H1 (cell line): ENCODE measurements around the gene PAXIP1. TPM values are rescaled to one million over a fixed set of nuclear protein-coding genes. Genes with fewer than 3 reads are reported as not detected.
A peak's percentile ranks its signal among the peaks of the same experiment; 100 is the strongest.

ENCODE experiments used
- CTCF ChIA-PET: fragments of 300-600 bp; sonication (Branson Sonifier 250); formaldehyde crosslinking; loops from one replicate; lab custom pipeline; 2021; ENCODE audit not compliant: partially characterized antibody; lab: Charles Lee
- POLR2A ChIA-PET: fragments of 300-600 bp; sonication (Branson Sonifier 250); formaldehyde crosslinking; loops from one replicate; lab custom pipeline; 2021; ENCODE audit warnings: inconsistent platforms; ENCODE audit not compliant: partially characterized antibody; lab: Charles Lee
- DNase-seq, 2 experiments: peaks; one replicate each; pipeline versions ENCODE4 v3.0.0 to v3.0.0-alpha.2; 2010 to 2022; ENCODE audit warnings: low spot score in 2 of 2, low read depth in 1 of 2, mixed read lengths in 1 of 2
- FAIRE-seq: peaks from 2 replicates; lab custom pipeline; 2011; peaks lifted over from hg19 to GRCh38; lab: Jason Lieb, UNC
- H2AFZ ChIP-seq: 2 replicates; pipeline ENCODE4 v1.8.1; 2012; ENCODE audit warnings: low read length, inconsistent platforms
- H2AK5ac ChIP-seq: 2 replicates; pipeline ENCODE4 v1.6.1; 2013; ENCODE audit warnings: low read depth, low read length
- H2BK120ac ChIP-seq: replicated peaks from 2 replicates; pipeline ENCODE3; 2013; ENCODE audit warnings: low read depth, low read length, inconsistent platforms
- H2BK12ac ChIP-seq: 2 replicates; pipeline ENCODE4 v1.6.1; 2013; ENCODE audit warnings: low read depth, low read length
- H2BK15ac ChIP-seq: 2 replicates; pipeline ENCODE4 v1.6.1; 2013; ENCODE audit warnings: low read length
- H2BK20ac ChIP-seq: 2 replicates; pipeline ENCODE4 v1.6.1; 2013; ENCODE audit warnings: low read length
- H2BK5ac ChIP-seq: 2 replicates; pipeline ENCODE4 v1.6.1; 2013; ENCODE audit warnings: low read depth, low read length
- H3K14ac ChIP-seq: 2 replicates; pipeline ENCODE4 v1.6.1; 2013; ENCODE audit warnings: inconsistent platforms; ENCODE audit not compliant: insufficient read length
- H3K18ac ChIP-seq: 2 replicates; pipeline ENCODE4 v1.6.1; 2013; ENCODE audit warnings: low read length; ENCODE audit errors: extremely low read depth
- H3K23ac ChIP-seq: 2 replicates; pipeline ENCODE4 v1.6.1; 2013; ENCODE audit warnings: inconsistent platforms; ENCODE audit not compliant: insufficient read length
- H3K23me2 ChIP-seq: 2 replicates; pipeline ENCODE4 v1.6.1; 2013; ENCODE audit warnings: low read depth, low read length
- H3K27ac ChIP-seq: 2 replicates; pipeline ENCODE4 v1.6.1; 2011; ENCODE audit warnings: low read depth, low read length, inconsistent platforms
- H3K27me3 ChIP-seq, 4 experiments: replicated peaks in 1 of 4; 1 replicate in 1 of 4; 2 replicates in 3 of 4; pipeline versions ENCODE4 v1.6.1 to v1.8.1; 2011 to 2013; ENCODE audit warnings: low read length in 3 of 4, mild to moderate bottlenecking in 3 of 4, inconsistent platforms in 2 of 4, mixed read lengths in 2 of 4, moderate library complexity in 1 of 4; ENCODE audit not compliant: control insufficient read depth in 3 of 4, insufficient read depth in 3 of 4; ENCODE audit errors: extremely low read depth in 1 of 4
- H3K36me3 ChIP-seq, 4 experiments: 2 replicates each; pipeline versions ENCODE4 v1.6.1 to v1.8.1; 2011 to 2013; ENCODE audit warnings: mild to moderate bottlenecking in 4 of 4, low read length in 3 of 4, moderate library complexity in 2 of 4, control low read depth in 1 of 4, inconsistent platforms in 1 of 4; ENCODE audit not compliant: insufficient read depth in 4 of 4, control insufficient read depth in 2 of 4
- H3K4ac ChIP-seq: replicated peaks from 2 replicates; pipeline ENCODE3; 2013; ENCODE audit warnings: low read length, low read depth, mixed read lengths, inconsistent platforms; ENCODE audit not compliant: insufficient read length
- H3K4me1 ChIP-seq, 4 experiments: replicated peaks in 1 of 4; 1 replicate in 1 of 4; 2 replicates in 3 of 4; pipeline versions ENCODE4 v1.6.1 to v1.8.1; 2011 to 2013; ENCODE audit warnings: low read length in 3 of 4, inconsistent platforms in 2 of 4, mixed read lengths in 1 of 4; ENCODE audit not compliant: insufficient read depth in 4 of 4, control insufficient read depth in 3 of 4
- H3K4me2 ChIP-seq, 2 experiments: 2 replicates each; pipeline versions ENCODE4 v1.6.1 to v1.8.1; 2011 to 2013; ENCODE audit warnings: low read depth in 2 of 2, low read length in 2 of 2, control low read depth in 1 of 2, inconsistent platforms in 1 of 2, mild to moderate bottlenecking in 1 of 2; ENCODE audit not compliant: insufficient read depth in 1 of 2
- H3K4me3 ChIP-seq, 4 experiments: fragments of 200-600, 300-600 bp in 1 of 4; sonication (generic), shearing (Covaris generic), sonication (Bioruptor Twin) in 1 of 4; 2 replicates each; pipeline versions ENCODE4 v1.5.1 to v1.8.1; 2011 to 2016; ENCODE audit warnings: low read length in 4 of 4, low read depth in 3 of 4, control low read depth in 2 of 4, inconsistent platforms in 2 of 4, mild to moderate bottlenecking in 2 of 4, mixed read lengths in 1 of 4, moderate library complexity in 1 of 4; ENCODE audit not compliant: insufficient read depth in 2 of 4; ENCODE audit errors: extremely low read depth in 1 of 4
- H3K56ac ChIP-seq: replicated peaks from 2 replicates; pipeline ENCODE3; 2013; ENCODE audit warnings: low read depth, mild to moderate bottlenecking, mixed read lengths, low read length, inconsistent platforms; ENCODE audit not compliant: insufficient read length
- H3K79me1 ChIP-seq: 2 replicates; pipeline ENCODE4 v1.6.1; 2013; ENCODE audit warnings: low read depth, low read length, control low read depth
- H3K79me2 ChIP-seq, 2 experiments: 2 replicates each; pipeline versions ENCODE4 v1.6.1 to v1.8.1; 2012 to 2013; ENCODE audit warnings: low read length in 2 of 2, mild to moderate bottlenecking in 2 of 2, inconsistent platforms in 1 of 2; ENCODE audit not compliant: insufficient read depth in 2 of 2, control insufficient read depth in 1 of 2
- H3K9ac ChIP-seq, 4 experiments: replicated peaks in 1 of 4; 1 replicate in 1 of 4; 2 replicates in 3 of 4; pipeline versions ENCODE4 v1.6.1 to v1.8.1; 2011 to 2013; ENCODE audit warnings: low read depth in 3 of 4, low read length in 3 of 4, control low read depth in 2 of 4, mild to moderate bottlenecking in 2 of 4, moderate library complexity in 2 of 4, inconsistent platforms in 1 of 4; ENCODE audit errors: extremely low read depth in 1 of 4
- H3K9me3 ChIP-seq, 2 experiments: 2 replicates each; pipeline versions ENCODE4 v1.6.1 to v1.8.1; 2012 to 2013; ENCODE audit warnings: mild to moderate bottlenecking in 2 of 2, moderate library complexity in 2 of 2, control low read depth in 1 of 2, inconsistent platforms in 1 of 2, low read depth in 1 of 2, low read length in 1 of 2, mixed read lengths in 1 of 2; ENCODE audit not compliant: insufficient read depth in 2 of 2
- H4K20me1 ChIP-seq, 2 experiments: replicated peaks in 1 of 2; 2 replicates each; pipeline versions ENCODE3 to v1.8.1; 2011 to 2013; ENCODE audit warnings: inconsistent platforms in 2 of 2, low read length in 2 of 2, mild to moderate bottlenecking in 1 of 2; ENCODE audit not compliant: insufficient read depth in 2 of 2, control insufficient read depth in 1 of 2
- H4K5ac ChIP-seq: 2 replicates; pipeline ENCODE4 v1.6.1; 2013; ENCODE audit warnings: low read length, low read depth, mixed read lengths, inconsistent platforms; ENCODE audit not compliant: insufficient read length
- H4K8ac ChIP-seq: 2 replicates; pipeline ENCODE4 v1.8.0; 2013; ENCODE audit warnings: mild to moderate bottlenecking, moderate library complexity, low read length, inconsistent platforms; ENCODE audit not compliant: insufficient read depth; ENCODE audit errors: extremely low read depth
- H4K91ac ChIP-seq: replicated peaks from 2 replicates; pipeline ENCODE3; 2013; ENCODE audit warnings: low read length, mixed read lengths, inconsistent platforms; ENCODE audit not compliant: insufficient read length
- CTCF ChIP-seq, 3 experiments: IDR thresholded peaks; 1 replicate in 2 of 3; 2 replicates in 1 of 3; pipeline versions ENCODE4 v1.5.1 to v1.6.1; 2011; ENCODE audit warnings: low read length in 3 of 3, mild to moderate bottlenecking in 3 of 3, inconsistent platforms in 2 of 3, low read depth in 1 of 3, moderate library complexity in 1 of 3; ENCODE audit not compliant: insufficient read depth in 1 of 3; ENCODE audit errors: control extremely low read depth in 1 of 3
- EZH2 ChIP-seq: fragments of 200-600 bp; sonication (generic); IDR thresholded peaks from 2 replicates; pipeline ENCODE4 v1.7.1; 2012; ENCODE audit warnings: low read depth, mild to moderate bottlenecking, moderate library complexity, low read length, inconsistent platforms; ENCODE audit not compliant: severe bottlenecking
- RAD21 ChIP-seq, 2 experiments: IDR thresholded peaks in 1 of 2; conservative IDR thresholded peaks in 1 of 2; 2 replicates each; pipeline ENCODE4 v1.6.1; 2011; ENCODE audit warnings: low read depth in 2 of 2, low read length in 2 of 2, improper control_type of control experiment in 1 of 2, inconsistent platforms in 1 of 2, mild to moderate bottlenecking in 1 of 2, moderate library complexity in 1 of 2
- WGBS, 2 experiments: shearing (Covaris generic) in 1 of 2; methylation state at CpG; one replicate each; pipeline versions ENCODE4 v1.1.6 to v1.1.7; 2013 to 2015; ENCODE audit warnings: low lambda C conversion rate in 2 of 2, mixed read lengths in 2 of 2, inconsistent platforms in 1 of 2, low coverage in 1 of 2, missing lambda C conversion rate in 1 of 2; ENCODE audit not compliant: insufficient replicate concordance in 2 of 2, insufficient coverage in 1 of 2, insufficient read length in 1 of 2; ENCODE audit errors: extremely low coverage in 1 of 2, missing lambda C conversion rate in 1 of 2; 5-methylcytosine and 5-hydroxymethylcytosine counted together
- polyA plus RNA-seq, 7 experiments: library from polyadenylated mRNA; depleted of rRNA in 3 of 7; stranded (reverse) in 5 of 7; unstranded in 2 of 7; fragments of >200 nt in 5 of 7; fragments of 200-250 nt in 2 of 7; gene quantifications; 1 replicate in 5 of 7; 2 replicates in 1 of 7; 4 replicates in 1 of 7; pipeline versions ENCODE4 v1.2.1 to v1.2.3, GENCODE V29; 2011 to 2013; ENCODE audit warnings: missing spikeins in 2 of 7, mixed read lengths in 2 of 7
- total RNA-seq: library from RNA; stranded (reverse); fragmentation: NEBNext Ultra II Directional; extraction: Animal tissue kit (Norgen Biotek cat#: 25700); gene quantifications from 2 replicates; pipeline ENCODE4 v1.2.1, GENCODE V29; 2021

PAXIP1 gene
- total and polyA plus RNA-seq, 2 of the 8 experiments (the other 6 are each of a cell fraction or from before 2014, with no cell fraction given), result 32.4 to 32.8 TPM

DNA sequence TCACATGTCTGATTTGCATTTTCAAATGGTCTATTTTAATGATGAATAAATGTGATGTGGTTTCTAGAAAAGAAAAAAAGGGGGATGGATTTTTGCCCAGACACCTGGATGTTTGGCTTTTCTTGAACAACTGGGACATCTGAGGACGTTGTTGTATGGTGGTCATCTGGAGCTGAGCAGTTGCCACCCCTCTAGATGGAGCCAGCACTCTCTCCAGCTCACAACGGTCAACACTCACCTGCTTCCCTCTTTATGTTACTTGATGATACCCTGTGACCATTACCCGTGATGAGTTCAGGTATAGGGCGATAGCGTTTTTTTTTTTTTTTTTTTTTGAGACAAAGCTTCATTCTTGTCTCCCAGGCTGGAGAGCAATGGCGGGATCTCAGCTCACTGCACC lies 30.1 kb upstream of the PAXIP1 start:
- Histone ChIP-seq H3K4me1 (no peaks in the 10 kb centered on the region), H3K4me3 (no peak overlapping the region), H4K91ac (no peak overlapping the region), H3K14ac (no peak overlapping the region), H3K4me2 (no peak overlapping the region), H3K18ac (no peak overlapping the region), H2AK5ac (no peak overlapping the region), H2BK5ac (no peak overlapping the region), H3K36me3 (no peaks in the 10 kb centered on the region), H2BK12ac (no peak overlapping the region; the same call in 1 of the 2 replicates), H3K9ac (no peak overlapping the region), H2BK120ac (no peak overlapping the region), H2AFZ (no peak overlapping the region), H3K9me3 (no peaks in the 10 kb centered on the region; a peak in 1 of 4 replicates), H4K20me1 (no peaks in the 10 kb centered on the region), H3K27ac (no peak overlapping the region), H3K79me2 (no peaks in the 10 kb centered on the region), H3K79me1 (no peaks in the 10 kb centered on the region), H3K27me3 (no peaks in the 10 kb centered on the region), H4K8ac (no peak overlapping the region; the same call in 1 of the 2 replicates), H3K23ac (no peak overlapping the region), H3K23me2 (no peaks in the 10 kb centered on the region), H3K56ac (no peak overlapping the region), H2BK15ac (no peak overlapping the region), H2BK20ac (no peak overlapping the region), H3K4ac (no peak overlapping the region), H4K5ac (no peak overlapping the region)
- ChIA-PET POLR2A (no interaction called here), CTCF (interaction anchor here (0.6 to 1.2 kb wide), 4 partner anchors 37 to 232 kb away, joined by 3 to 6 read pairs (median 4); partner anchors contain the start of gene HTR5A)
- no peak for DNase-seq
- TF ChIP-seq EZH2 (no peak), RAD21 (IDR thresholded peaks at IDR 0.05 in 1 of 2, conservative IDR thresholded peaks at IDR 0.05 in 1 of 2; ENCODE audit: low read depth in 2 of 2, low read length in 2 of 2) (peak; percentile 42 to 52), CTCF (IDR thresholded peaks at IDR 0.05; ENCODE audit: control extremely low read depth in 1 of 3, insufficient read depth in 1 of 3, low read depth in 1 of 3, low read length in 3 of 3) (peak in 2 of 3 experiments; percentile 12 to 20; a peak in 2 of 4 replicates)
- no peak for FAIRE-seq
- WGBS, 2 experiments, result 69% methylated on average over 3 of the region's 6 CpGs; no CpG with 5 or more reads in 1 of the 2 experiments
